IMR-90 (cell line): ENCODE results near the gene AMPD3.

Source experiments
- BHLHE40 ChIP-seq: fragments of 150-350 bp; IDR thresholded peaks from 2 replicates; pipeline ENCODE4 v1.6.1; 2016; ENCODE audit warnings: mild to moderate bottlenecking, low read depth, low read length
- CEBPB ChIP-seq: IDR thresholded peaks from 2 replicates; pipeline ENCODE4 v1.6.1; 2012; ENCODE audit warnings: low read depth, low read length, improper control_type of control experiment
- POLR2A ChIP-seq: IDR thresholded peaks from 2 replicates; pipeline ENCODE4 v1.6.1; 2012; ENCODE audit warnings: mild to moderate bottlenecking, low read depth, low read length
- SMC3 ChIP-seq: fragments of 150-350 bp; IDR thresholded peaks from 2 replicates; pipeline ENCODE4 v1.6.1; 2016; ENCODE audit warnings: low read depth, mild to moderate bottlenecking, antibody characterized with exemption, low read length, moderate library complexity
- TF ChIP-seq, protein P1 (sequence below): conservative IDR thresholded peaks from 2 replicates; pipeline ENCODE4 v1.5.1; 2012; ENCODE audit warnings: mild to moderate bottlenecking, low read depth, low read length, improper control_type of control experiment

DNA sequence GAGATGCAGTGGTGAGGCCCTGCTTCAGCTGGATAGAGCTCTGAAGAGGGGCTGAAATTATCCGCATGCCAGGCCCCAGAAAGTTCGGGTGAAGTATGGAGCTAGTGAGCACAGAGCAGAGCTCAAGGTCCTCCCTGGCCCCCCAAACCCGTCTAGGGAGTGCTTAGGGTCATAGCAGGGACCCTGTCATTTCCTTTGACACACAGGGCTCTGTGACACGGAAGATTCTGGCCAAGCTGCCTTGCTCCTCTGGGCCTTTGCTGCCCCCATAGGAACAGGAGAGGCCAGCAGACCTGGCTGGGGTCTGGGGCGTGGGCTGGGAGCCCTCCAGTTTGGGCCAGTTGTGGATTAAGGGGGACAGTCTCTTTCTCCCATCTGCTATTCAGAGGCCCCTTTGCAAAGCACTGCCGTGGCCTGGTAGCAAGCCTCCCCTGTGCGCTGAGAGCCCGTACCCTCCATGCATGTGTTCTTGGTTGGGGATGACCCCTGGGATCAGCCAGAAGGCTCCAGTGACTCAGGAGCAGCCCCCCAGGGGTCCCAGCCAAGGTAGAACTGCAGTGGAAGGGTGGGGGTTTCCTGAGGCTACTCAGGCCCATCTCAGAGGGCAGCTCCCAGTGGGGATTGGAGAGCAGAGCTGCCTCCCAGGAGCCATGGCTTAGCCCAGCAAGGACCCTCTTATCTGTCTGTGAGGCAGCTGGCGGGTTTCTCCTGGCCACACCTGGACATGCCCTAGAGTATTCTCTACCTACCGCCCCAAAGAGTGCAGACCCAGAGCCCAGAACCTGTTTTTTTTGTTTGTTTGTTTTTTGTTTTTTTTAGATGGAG is 43.6 kb downstream of the AMPD3 start:
- TF ChIP-seq, protein P1, sequence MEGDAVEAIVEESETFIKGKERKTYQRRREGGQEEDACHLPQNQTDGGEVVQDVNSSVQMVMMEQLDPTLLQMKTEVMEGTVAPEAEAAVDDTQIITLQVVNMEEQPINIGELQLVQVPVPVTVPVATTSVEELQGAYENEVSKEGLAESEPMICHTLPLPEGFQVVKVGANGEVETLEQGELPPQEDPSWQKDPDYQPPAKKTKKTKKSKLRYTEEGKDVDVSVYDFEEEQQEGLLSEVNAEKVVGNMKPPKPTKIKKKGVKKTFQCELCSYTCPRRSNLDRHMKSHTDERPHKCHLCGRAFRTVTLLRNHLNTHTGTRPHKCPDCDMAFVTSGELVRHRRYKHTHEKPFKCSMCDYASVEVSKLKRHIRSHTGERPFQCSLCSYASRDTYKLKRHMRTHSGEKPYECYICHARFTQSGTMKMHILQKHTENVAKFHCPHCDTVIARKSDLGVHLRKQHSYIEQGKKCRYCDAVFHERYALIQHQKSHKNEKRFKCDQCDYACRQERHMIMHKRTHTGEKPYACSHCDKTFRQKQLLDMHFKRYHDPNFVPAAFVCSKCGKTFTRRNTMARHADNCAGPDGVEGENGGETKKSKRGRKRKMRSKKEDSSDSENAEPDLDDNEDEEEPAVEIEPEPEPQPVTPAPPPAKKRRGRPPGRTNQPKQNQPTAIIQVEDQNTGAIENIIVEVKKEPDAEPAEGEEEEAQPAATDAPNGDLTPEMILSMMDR, result no peak
- no peak for TF ChIP-seq POLR2A
- no peak for TF ChIP-seq BHLHE40
- TF ChIP-seq SMC3, result no peak
- no peak for TF ChIP-seq CEBPB
